Thyroid gland (tissue), 4 donors: ENCODE measurements around the gene SLC6A7.

Experiments
- POLR2A ChIP-seq, 2 donors: fragments of 450-650 bp; IDR thresholded peaks; one replicate each; pipeline ENCODE4 v1.6.1; 2017; ENCODE audit warnings: antibody characterized with exemption in 2 of 2, mild to moderate bottlenecking in 2 of 2, moderate library complexity in 1 of 2
- TF ChIP-seq, protein P1 (sequence below), 6 experiments: fragments of 200-600 bp in 3 of 6; fragments of 450-650 bp in 3 of 6; sonication (generic) in 3 of 6; IDR thresholded peaks; one replicate each; pipeline ENCODE4 v1.5.1; 2016 to 2019; ENCODE audit warnings: antibody characterized with exemption in 6 of 6, mild to moderate bottlenecking in 2 of 6, inconsistent platforms in 1 of 6, moderate library complexity in 1 of 6

DNA sequence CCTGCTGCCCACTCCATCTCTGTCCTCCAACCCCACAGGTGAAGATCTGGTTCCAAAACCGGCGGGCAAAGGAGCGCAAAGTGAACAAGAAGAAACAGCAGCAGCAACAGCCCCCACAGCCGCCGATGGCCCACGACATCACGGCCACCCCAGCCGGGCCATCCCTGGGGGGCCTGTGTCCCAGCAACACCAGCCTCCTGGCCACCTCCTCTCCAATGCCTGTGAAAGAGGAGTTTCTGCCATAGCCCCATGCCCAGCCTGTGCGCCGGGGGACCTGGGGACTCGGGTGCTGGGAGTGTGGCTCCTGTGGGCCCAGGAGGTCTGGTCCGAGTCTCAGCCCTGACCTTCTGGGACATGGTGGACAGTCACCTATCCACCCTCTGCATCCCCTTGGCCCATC lies 6.4 kb upstream of the SLC6A7 start:
- TF ChIP-seq, protein P1, sequence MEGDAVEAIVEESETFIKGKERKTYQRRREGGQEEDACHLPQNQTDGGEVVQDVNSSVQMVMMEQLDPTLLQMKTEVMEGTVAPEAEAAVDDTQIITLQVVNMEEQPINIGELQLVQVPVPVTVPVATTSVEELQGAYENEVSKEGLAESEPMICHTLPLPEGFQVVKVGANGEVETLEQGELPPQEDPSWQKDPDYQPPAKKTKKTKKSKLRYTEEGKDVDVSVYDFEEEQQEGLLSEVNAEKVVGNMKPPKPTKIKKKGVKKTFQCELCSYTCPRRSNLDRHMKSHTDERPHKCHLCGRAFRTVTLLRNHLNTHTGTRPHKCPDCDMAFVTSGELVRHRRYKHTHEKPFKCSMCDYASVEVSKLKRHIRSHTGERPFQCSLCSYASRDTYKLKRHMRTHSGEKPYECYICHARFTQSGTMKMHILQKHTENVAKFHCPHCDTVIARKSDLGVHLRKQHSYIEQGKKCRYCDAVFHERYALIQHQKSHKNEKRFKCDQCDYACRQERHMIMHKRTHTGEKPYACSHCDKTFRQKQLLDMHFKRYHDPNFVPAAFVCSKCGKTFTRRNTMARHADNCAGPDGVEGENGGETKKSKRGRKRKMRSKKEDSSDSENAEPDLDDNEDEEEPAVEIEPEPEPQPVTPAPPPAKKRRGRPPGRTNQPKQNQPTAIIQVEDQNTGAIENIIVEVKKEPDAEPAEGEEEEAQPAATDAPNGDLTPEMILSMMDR (IDR thresholded peaks at IDR 0.05), result no peak
- no peak for TF ChIP-seq POLR2A (IDR thresholded peaks at IDR 0.05)
